Mucosa of descending colon (tissue), 3 donors: ENCODE measurements around the gene SLC16A1. TPM values are rescaled to one million over a fixed set of nuclear protein-coding genes. Genes with fewer than 3 reads are reported as not detected.

Experiments
- ATAC-seq: fragments of 200-7000 bp; cut with Tn5 transposase; one replicate; pipeline ENCODE4 v1.9.1; 2020; ENCODE audit warnings: mild to moderate bottlenecking, moderate library complexity
- DNase-seq, 3 donors: peaks; one replicate each; pipeline ENCODE4 v3.0.0-alpha.2; 2020
- H3K36me3 ChIP-seq: fragments of 200-600 bp; one replicate; pipeline ENCODE4 v1.8.0; 2021; ENCODE audit warnings: low read depth, mild to moderate bottlenecking
- H3K4me1 ChIP-seq: fragments of 200-600 bp; one replicate; pipeline ENCODE4 v1.8.0; 2021; ENCODE audit warnings: low read depth, mild to moderate bottlenecking
- H3K4me3 ChIP-seq: fragments of 200-600 bp; one replicate; pipeline ENCODE4 v1.8.0; 2021; ENCODE audit warnings: mild to moderate bottlenecking
- H3K9me3 ChIP-seq: fragments of 200-600 bp; one replicate; pipeline ENCODE4 v1.8.0; 2021; ENCODE audit warnings: mild to moderate bottlenecking
- CTCF ChIP-seq: fragments of 200-600 bp; IDR thresholded peaks from one replicate; pipeline ENCODE4 v1.8.0; 2022; ENCODE audit warnings: antibody characterized with exemption, mild to moderate bottlenecking
- intact Hi-C, 2 donors: fragments of 100-400 bp; cut with DNase I in 1 of 2; cut with micrococcal nuclease in 1 of 2; formaldehyde crosslinking; loops; one replicate each; pipeline versions ENCODE4 v1.11.0 to v1.11.1; 2022; cut with DNase I, micrococcal nuclease
- total RNA-seq, 3 donors: library from RNA; stranded (reverse); fragmentation: NEBNext Ultra II Directional in 2 of 3; extraction: Animal tissue kit (Norgen Biotek cat#: 25700) in 2 of 3; gene quantifications; one replicate each; pipeline versions ENCODE4 v1.2.1 to v1.2.4, GENCODE V29; 2021 to 2023
- donor health status: DM: no; HTN: no; CAD: no; lungs with moderate emphysema.
- donor health status: DM: no; HTN: no; CAD: no.
- donor health status: DM: no; HTN: yes; CAD: no.

Gene SLC16A1
- total RNA-seq, 3 donors from 2014 or later: 71.2 to 172 (median 88.0) TPM

DNA sequence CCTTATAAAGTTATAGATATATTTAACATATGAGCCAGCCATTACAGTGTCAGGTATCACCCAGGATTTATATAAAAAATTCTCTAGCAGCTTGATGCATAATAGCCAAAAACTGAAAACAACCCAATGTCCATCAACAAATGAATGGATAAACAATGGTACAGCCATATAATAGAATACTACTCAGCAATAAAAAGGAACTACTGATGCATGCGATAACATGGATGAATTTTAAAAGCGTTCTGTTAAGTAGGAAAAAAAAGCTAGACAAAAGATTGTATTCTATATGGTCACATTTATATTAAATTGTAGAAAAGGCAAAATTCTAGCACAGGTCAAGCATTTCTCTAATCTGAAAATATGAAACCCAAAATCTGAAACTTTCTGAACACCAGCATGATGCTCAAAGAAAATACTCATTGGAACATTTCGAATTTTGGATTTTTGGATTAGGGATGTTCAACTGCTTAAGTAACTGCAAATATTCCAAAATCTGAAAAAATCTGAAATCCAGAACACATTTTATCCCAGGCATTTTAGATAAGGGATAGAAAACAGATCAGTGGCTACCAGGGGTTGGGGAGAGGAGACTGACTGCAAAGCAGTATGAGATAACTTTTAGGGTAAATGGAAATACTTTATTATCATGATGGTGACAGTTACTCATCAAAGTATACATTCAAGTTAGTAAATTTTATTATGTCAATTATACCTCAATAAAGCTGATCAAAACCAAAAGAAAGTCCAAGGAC lies 22.0 kb downstream of the SLC16A1 start:
- DNase-seq (no peak), ATAC-seq (no peak)
- Histone ChIP-seq H3K4me3 (no peak overlapping the region), H3K4me1 (no peaks in the 10 kb centered on the region), H3K36me3 (no peaks in the 10 kb centered on the region), H3K9me3 (no peaks in the 10 kb centered on the region)
- no peak for TF ChIP-seq CTCF
- intact Hi-C loops: no loop called here

DNA sequence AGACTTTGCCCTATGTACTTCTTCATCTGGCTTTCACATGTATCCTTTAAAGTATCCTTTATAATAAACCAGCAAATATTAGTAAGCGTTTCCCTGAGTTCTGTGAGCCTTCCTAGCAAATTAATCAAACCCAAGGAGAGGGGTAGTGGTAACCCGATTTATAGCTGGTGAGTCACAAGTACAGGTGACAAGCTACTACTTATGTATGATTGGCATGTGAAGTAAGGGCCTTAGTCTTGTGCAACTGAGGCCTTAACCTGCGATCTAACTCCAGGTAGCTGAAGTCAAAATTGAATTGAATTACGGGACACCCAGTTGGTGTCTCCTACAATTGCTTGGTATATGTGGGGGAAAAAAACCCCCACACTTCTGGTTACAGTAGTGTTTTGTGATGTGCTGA lies 26.0 kb downstream of the SLC16A1 start:
- DNase-seq (no peak), ATAC-seq (no peak)
- no peaks in the 10 kb centered on the region for H3K4me1 ChIP-seq
- H3K9me3 ChIP-seq: no peaks in the 10 kb centered on the region
- no peaks in the 10 kb centered on the region for H3K36me3 ChIP-seq
- TF ChIP-seq CTCF: no peak
- intact Hi-C loops: no loop called here
- no peak overlapping the region for H3K4me3 ChIP-seq

- intact Hi-C loops: no loop called here
- Histone ChIP-seq H3K9me3 (no peaks in the 10 kb centered on the region), H3K4me1 (no peaks in the 10 kb centered on the region), H3K36me3 (no peaks in the 10 kb centered on the region), H3K4me3 (no peak overlapping the region)
- DNase-seq (no peak), ATAC-seq (no peak)
- TF ChIP-seq CTCF: no peak
These were observed 28.5 kb downstream of the SLC16A1 start for GRCh38 chr1:112927462-112927990.

DNA sequence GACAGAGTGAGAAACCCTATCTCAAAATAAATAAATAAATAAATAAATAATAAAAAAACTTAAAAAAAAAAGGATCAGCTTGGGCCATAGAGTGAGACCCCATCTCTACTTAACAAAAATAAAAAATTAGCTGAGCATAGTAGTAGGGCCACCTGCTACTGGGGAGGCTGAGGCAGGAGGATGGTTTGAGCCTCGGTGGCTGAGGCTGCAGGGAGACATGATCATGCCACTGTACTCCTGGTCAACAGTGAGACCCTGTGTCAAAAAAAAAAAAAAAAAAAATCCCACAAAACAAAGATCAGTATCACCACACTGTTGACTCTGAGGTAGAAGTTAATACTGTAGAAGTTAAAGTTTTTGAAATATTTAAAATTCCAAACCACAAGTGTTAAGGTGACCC lies 29.1 kb downstream of the SLC16A1 start:
- ATAC-seq (no peak), DNase-seq (no peak)
- H3K4me3 ChIP-seq: no peak overlapping the region
- TF ChIP-seq CTCF: no peak
- H3K4me1 ChIP-seq: no peaks in the 10 kb centered on the region
- intact Hi-C loops: no loop called here
- H3K36me3 ChIP-seq: no peaks in the 10 kb centered on the region
- H3K9me3 ChIP-seq: no peaks in the 10 kb centered on the region

DNA sequence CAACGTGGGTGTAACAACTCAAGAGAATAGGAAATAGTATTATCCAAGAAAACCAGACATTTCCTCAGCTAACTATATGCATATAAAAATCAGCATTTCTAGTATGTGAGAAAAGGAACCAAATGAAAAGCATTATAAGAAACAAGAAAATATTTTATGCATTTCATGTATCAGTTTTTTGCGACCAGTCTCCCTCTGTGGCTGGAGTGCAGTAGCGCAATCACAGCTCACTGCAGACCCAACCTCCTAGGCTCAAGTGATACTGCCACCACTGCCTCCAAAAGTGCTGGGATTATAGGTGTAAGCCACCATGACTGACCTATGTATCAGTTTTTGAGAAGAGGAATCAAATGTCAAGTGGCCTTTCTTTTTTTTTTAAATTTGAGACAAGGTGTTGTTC lies 31.0 kb downstream of the SLC16A1 start:
- ATAC-seq (no peak), DNase-seq (no peak)
- intact Hi-C loops: no loop called here
- H3K36me3 ChIP-seq: no peaks in the 10 kb centered on the region
- H3K9me3 ChIP-seq: no peaks in the 10 kb centered on the region
- no peak for TF ChIP-seq CTCF
- H3K4me1 ChIP-seq: no peaks in the 10 kb centered on the region
- no peak overlapping the region for H3K4me3 ChIP-seq
